Mononuclear cell (primary cell): ENCODE measurements around the gene LAMA2. TPM values are rescaled to one million over a fixed set of nuclear protein-coding genes. Genes with fewer than 3 reads are reported as not detected.

ENCODE experiments used
- H3K27me3 ChIP-seq: 2 replicates; pipeline ENCODE4 v1.6.0; 2011; ENCODE audit warnings: low read length, control low read depth; ENCODE audit not compliant: insufficient read depth
- H3K4me1 ChIP-seq: 2 replicates; pipeline ENCODE4 v1.5.1; 2011; ENCODE audit warnings: mild to moderate bottlenecking, low read length, control low read depth; ENCODE audit not compliant: insufficient read depth
- H3K4me3 ChIP-seq: 2 replicates; pipeline ENCODE4 v1.5.1; 2011; ENCODE audit warnings: mild to moderate bottlenecking, low read length, moderate library complexity
- H3K9me3 ChIP-seq: 2 replicates; pipeline ENCODE4 v1.5.1; 2011; ENCODE audit warnings: low read depth, mild to moderate bottlenecking, control low read depth, low read length
- total RNA-seq: library from RNA; depleted of rRNA; stranded (reverse); fragments of >200 nt; gene quantifications from one replicate; pipeline ENCODE4 v1.2.3, GENCODE V29; 2012

The LAMA2 gene
- total RNA-seq, 1 donor = 0.63 TPM

GRCh38 chr6:128950864-128951263, 67.9 kb downstream of the LAMA2 start:
- Histone ChIP-seq H3K4me1 (no peaks in the 10 kb centered on the region), H3K9me3 (no peaks in the 10 kb centered on the region), H3K27me3 (no peaks in the 10 kb centered on the region), H3K4me3 (no peak overlapping the region)

- Histone ChIP-seq H3K4me3 (no peak overlapping the region), H3K9me3 (no peaks in the 10 kb centered on the region), H3K27me3 (no peaks in the 10 kb centered on the region), H3K4me1 (no peaks in the 10 kb centered on the region)
Measured at GRCh38 chr6:128952902-128953301, 70.0 kb downstream of the LAMA2 start.

DNA sequence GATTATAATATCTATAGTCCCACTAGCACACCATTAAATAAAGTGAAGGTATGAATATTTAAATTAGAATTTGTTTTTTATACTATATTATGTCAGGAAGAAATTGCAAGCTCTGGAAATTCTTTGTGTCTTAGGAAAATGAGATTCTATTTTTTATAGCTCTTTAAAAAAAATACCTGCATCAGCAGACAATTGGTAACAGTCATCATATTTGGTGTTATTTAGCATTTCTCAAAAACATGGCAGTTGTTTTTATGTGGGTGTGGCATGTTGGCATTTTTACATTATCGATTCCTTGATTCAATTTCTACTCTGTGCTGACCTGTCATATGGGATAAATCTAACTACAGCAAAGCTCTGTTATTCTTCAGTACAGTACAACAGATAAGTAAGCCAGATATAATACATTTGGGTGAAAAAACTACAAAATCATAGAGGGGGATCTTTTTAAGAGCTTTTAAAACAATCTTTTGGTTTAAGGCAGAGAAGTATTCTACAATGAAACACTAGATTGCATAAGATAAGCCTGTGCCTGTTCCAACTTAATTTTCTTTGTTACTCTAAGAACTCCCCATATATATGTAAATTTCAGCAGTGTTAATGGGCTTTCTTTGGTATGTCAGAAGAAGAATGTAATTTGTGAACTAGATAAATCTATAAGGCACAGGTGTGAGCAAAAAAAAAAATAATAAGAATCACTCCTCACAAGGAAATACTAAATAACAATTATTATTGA, 71.5 kb downstream of the LAMA2 start:
- Histone ChIP-seq H3K4me1 (no peaks in the 10 kb centered on the region), H3K9me3 (no peaks in the 10 kb centered on the region), H3K27me3 (no peaks in the 10 kb centered on the region), H3K4me3 (no peak overlapping the region)

DNA sequence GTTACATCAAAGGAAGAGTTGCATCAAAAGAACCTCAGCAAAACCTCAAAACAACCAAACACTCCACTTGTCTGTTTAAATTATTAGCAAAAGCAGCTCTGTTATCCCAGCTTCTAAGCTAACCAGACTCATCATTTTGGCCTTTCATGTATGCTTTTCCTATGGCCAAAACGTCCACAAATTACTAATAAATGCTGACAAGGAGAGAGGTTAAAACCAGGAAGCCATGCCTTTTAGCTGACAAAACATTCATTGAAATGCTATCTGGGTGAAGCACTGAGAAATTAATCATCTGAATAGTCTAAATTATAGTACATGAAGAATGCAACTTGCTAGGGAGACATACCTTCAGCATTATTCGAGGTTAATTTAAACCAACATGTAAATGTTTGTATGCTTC, 80.6 kb downstream of the LAMA2 start:
- no peaks in the 10 kb centered on the region for H3K9me3 ChIP-seq
- no peaks in the 10 kb centered on the region for H3K4me1 ChIP-seq
- H3K27me3 ChIP-seq = no peaks in the 10 kb centered on the region
- H3K4me3 ChIP-seq = no peak overlapping the region

DNA sequence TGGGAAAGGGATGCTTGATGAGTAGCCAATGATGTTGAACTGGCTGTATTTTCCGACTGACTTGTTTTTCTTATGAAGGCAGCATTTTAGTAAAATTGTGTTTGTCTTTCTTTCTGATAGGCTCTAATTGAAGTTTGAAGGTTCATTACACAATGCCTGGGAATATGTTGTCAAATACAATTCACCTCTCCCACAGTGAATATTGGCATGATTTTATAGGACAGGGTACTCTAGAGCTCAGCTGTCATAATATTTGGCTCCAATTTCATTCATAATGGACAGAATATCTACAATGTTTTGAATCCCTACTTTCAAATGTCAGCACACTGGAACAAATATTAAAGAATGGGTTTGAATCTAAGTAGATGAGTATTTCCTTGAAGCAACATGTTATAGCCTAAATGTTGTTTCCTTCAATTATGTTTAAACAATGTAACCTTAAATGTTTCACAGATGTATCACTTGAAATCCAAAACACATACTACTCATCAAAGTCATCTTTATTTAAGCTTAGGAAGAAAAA, 81.4 kb downstream of the LAMA2 start:
- H3K4me3 ChIP-seq = no peak overlapping the region
- no peaks in the 10 kb centered on the region for H3K9me3 ChIP-seq
- H3K4me1 ChIP-seq = no peaks in the 10 kb centered on the region
- H3K27me3 ChIP-seq = no peaks in the 10 kb centered on the region

DNA sequence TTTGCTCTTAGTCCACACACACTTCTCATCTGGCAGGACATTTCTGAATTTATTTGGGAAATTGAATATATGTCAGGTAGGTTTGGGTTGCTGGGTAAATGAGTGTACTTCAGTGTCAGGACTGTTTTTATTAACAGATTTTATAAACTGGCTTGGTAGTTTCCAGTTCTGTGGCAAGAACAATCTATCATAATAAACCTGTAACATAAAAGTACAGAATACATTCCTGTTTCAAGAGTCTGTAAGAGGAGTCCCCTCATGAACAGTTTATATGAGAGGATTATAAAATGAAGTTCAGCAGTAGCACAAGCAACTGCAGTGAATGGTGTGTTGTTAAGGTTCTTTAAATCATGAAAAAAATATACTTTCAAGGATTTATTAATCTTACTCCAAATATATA, 81.8 kb downstream of the LAMA2 start:
- H3K27me3 ChIP-seq = no peaks in the 10 kb centered on the region
- no peak overlapping the region for H3K4me3 ChIP-seq
- H3K4me1 ChIP-seq = no peaks in the 10 kb centered on the region
- H3K9me3 ChIP-seq = no peaks in the 10 kb centered on the region

- no peaks in the 10 kb centered on the region for H3K9me3 ChIP-seq
- H3K27me3 ChIP-seq = no peaks in the 10 kb centered on the region
- H3K4me1 ChIP-seq = no peaks in the 10 kb centered on the region
- no peak overlapping the region for H3K4me3 ChIP-seq
Measured at GRCh38 chr6:128966934-128967333, 84.0 kb downstream of the LAMA2 start.

DNA sequence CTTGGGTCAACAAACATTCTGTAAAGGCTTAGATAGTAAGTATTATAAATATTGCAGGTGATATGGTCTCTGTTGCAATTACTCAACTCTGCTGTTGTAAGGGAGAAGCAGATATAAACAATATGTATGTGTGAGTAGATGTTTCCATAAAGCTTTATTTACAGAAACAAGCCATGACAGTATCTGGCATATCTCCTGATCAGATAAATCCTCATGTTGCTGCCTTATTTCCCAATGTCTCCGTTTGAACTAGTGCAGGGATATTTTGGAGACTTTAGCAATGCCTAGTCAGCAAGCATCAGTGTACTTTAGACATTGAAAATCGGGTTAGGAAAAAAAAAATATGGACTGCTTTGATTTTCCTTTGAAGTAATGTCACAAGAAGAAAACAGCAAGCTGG, 96.1 kb downstream of the LAMA2 start:
- H3K4me1 ChIP-seq = no peaks in the 10 kb centered on the region
- H3K27me3 ChIP-seq = no peaks in the 10 kb centered on the region
- H3K4me3 ChIP-seq = no peak overlapping the region
- H3K9me3 ChIP-seq = no peaks in the 10 kb centered on the region

DNA sequence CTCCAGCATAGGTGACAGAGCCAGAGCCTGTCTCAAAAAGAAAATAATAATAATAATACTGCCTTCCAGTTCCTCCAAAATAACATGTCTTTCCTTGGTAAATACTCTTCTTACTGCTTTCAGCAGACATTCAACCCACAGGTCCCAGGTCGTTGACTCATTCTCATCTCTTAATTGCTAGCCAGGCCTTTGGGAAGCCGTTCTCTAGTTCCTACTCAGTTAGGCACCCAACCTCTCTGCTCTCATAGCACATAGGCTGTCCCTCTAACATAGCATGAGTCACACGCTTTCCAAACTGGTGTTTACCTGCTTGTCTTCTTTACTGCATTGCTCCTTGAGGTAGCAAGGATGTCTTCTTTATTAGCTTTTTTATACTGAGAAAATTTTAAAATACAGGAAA, 98.8 kb downstream of the LAMA2 start:
- Histone ChIP-seq H3K9me3 (no peaks in the 10 kb centered on the region), H3K27me3 (no peaks in the 10 kb centered on the region), H3K4me3 (no peak overlapping the region)

DNA sequence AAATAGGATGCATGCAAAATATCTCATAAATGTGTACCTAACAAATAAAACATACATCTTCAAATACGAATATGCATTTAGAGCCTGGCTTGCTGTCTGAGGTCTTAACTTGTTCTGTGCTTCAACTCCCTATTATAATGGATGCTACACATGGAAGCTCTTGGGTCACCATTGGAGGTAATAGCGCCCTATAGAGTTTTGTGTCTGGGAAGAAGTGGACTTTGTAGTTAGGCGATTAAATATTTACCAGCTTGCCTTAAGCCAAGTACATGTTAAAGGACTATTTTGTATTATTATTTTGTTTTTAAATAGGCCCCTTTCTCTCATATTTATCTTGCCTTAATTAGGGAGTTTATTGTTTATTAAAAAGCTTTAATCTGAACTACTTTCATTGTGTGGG, 107.4 kb downstream of the LAMA2 start:
- Histone ChIP-seq H3K27me3 (no peaks in the 10 kb centered on the region), H3K9me3 (no peaks in the 10 kb centered on the region), H3K4me1 (no peaks in the 10 kb centered on the region), H3K4me3 (no peak overlapping the region)

More for the DNA sequence above, 98.8 kb downstream of the LAMA2 start:
- no peaks in the 10 kb centered on the region for H3K4me1 ChIP-seq

- H3K4me3 ChIP-seq = no peak overlapping the region
- no peaks in the 10 kb centered on the region for H3K27me3 ChIP-seq
- no peaks in the 10 kb centered on the region for H3K4me1 ChIP-seq
- no peaks in the 10 kb centered on the region for H3K9me3 ChIP-seq
Measured at GRCh38 chr6:128990915-128991314, 108.0 kb downstream of the LAMA2 start.

DNA sequence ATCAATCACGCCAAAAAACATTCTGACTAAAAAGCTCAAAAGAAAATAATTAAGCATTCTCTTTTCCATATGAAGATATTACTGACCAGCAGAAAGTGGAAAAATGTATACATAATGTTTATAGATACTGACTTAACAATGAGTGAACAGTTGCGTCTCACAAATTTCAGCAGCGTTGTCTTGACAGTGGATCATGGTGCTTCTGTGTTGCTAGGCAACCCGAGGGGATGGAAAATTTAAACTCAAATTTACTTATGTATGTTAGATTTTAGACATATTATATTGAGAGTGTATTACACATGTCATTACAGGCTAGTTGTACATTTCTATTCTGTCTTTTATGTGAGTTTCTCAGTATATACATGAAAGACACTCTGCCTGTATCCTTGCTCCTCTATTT, 110.2 kb downstream of the LAMA2 start:
- H3K4me3 ChIP-seq = no peak overlapping the region
- H3K4me1 ChIP-seq = no peaks in the 10 kb centered on the region
- no peaks in the 10 kb centered on the region for H3K27me3 ChIP-seq
- no peaks in the 10 kb centered on the region for H3K9me3 ChIP-seq

DNA sequence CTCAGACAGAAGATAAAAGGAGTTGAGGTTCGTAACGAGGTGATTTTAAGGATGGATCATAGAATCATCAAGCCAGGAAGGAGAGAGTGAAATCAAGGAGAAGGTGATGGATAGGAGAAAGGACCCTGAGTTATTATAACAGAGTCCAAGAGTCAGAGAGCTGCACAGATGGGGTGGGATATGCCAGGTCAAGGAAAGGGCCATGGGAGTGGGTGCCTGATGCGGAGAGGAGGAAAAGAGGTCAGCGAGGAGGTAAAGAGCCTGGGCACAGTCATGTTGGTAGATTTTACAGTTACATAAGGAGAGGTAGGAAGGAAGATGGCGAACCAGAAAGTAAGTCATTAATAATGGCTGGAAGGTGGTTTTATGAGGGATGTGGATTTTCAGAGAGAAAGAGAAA, 114.9 kb downstream of the LAMA2 start:
- H3K4me1 ChIP-seq = no peaks in the 10 kb centered on the region
- no peaks in the 10 kb centered on the region for H3K27me3 ChIP-seq
- no peak overlapping the region for H3K4me3 ChIP-seq
- H3K9me3 ChIP-seq = no peaks in the 10 kb centered on the region

GRCh38 chr6:129006724-129007514, 124.0 kb downstream of the LAMA2 start:
- H3K4me3 ChIP-seq = no peak overlapping the region
- H3K4me1 ChIP-seq = no peaks in the 10 kb centered on the region
- no peaks in the 10 kb centered on the region for H3K27me3 ChIP-seq
- no peaks in the 10 kb centered on the region for H3K9me3 ChIP-seq

GRCh38 chr6:129007701-129008373, 124.9 kb downstream of the LAMA2 start:
- Histone ChIP-seq H3K27me3 (no peaks in the 10 kb centered on the region), H3K9me3 (no peaks in the 10 kb centered on the region), H3K4me1 (no peaks in the 10 kb centered on the region)

More at GRCh38 chr6:129007701-129008373, 124.9 kb downstream of the LAMA2 start:
- no peak overlapping the region for H3K4me3 ChIP-seq
